Measurements from ENCODE around the gene FDX2. TPM values are rescaled to one million over a fixed set of nuclear protein-coding genes. Genes with fewer than 3 reads are reported as not detected.

The FDX2 gene
- total and polyA plus RNA-seq, 8 donors = 5.5 to 30.3 (median 10.0) TPM

DNA sequence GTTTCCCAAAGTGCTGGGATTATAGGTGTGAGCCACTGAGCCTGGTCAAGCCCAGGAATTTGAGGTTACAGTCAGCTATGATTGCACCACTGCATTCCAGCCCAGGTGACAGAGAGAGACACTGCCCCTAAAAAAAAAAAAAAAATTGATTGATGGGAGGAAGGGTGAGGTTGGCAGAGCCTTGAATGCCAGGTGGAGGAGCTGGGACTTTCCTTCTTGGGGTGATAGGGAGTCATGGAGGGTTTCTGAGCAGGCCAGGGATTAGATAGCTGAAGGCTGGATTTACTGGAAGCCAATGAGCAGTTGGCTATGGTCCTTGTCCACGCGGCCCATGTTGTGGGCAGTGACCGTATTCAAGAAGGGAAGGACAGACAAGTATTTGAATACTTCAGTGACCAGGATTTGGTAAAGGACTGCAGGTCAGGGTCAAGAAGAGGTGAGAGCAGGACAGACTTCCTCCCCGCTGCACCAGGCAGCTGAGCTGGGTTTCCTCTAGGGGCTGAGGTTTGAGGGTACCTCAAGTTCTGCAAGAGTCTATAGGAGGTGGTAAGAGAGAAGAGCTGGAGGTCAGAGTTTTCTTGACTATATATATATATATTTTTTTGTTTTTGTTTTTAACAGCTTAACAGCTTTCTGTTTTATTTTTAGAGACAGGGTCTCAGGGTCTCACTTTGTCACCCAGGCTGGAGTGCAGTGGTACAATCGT is 35.9 kb downstream of the FDX2 start:
- FAIRE-seq = no peak
- H3K36me3 ChIP-seq = no peaks in the 10 kb centered on the region
- H3K9me3 ChIP-seq = no peaks in the 10 kb centered on the region

DNA sequence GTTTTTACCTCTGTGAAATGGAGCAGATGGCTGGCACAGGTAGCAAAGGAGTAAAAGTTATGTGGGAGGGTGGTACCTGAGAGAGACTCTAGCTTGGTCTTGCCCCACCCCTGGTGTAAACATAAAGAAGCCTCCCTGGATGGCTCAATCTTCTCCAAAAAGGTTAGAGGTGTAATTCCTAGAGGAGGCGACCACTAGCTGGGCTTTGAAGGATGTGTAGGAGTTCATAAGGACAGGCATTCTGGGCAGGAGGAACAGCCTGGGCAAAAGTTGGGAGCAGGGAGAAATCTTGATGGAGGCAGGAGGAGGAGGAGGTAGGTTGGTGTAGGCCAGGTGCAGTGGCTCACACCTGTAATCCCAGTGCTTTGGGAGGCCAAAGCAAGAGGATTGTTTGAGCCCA is 36.9 kb downstream of the FDX2 start:
- Histone ChIP-seq H3K4me3 (no peak overlapping the region), H3K27me3 (no peaks in the 10 kb centered on the region), H3K4me1 (no peaks in the 10 kb centered on the region), H3K27ac (no peak overlapping the region), H3K36me3 (no peaks in the 10 kb centered on the region), H3K9me3 (no peaks in the 10 kb centered on the region)
- DNase-seq (no peak), FAIRE-seq (no peak), ATAC-seq (no peak)
- intact Hi-C loops (cut with DNase I) = loop anchor here in 1 of 3 donors (10.0 kb wide), 1 partner anchor 116 kb away; no protein-coding TSS in a partner anchor
- TF ChIP-seq, protein P1, sequence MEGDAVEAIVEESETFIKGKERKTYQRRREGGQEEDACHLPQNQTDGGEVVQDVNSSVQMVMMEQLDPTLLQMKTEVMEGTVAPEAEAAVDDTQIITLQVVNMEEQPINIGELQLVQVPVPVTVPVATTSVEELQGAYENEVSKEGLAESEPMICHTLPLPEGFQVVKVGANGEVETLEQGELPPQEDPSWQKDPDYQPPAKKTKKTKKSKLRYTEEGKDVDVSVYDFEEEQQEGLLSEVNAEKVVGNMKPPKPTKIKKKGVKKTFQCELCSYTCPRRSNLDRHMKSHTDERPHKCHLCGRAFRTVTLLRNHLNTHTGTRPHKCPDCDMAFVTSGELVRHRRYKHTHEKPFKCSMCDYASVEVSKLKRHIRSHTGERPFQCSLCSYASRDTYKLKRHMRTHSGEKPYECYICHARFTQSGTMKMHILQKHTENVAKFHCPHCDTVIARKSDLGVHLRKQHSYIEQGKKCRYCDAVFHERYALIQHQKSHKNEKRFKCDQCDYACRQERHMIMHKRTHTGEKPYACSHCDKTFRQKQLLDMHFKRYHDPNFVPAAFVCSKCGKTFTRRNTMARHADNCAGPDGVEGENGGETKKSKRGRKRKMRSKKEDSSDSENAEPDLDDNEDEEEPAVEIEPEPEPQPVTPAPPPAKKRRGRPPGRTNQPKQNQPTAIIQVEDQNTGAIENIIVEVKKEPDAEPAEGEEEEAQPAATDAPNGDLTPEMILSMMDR (IDR thresholded peaks at IDR 0.05) = no peak
- 71 to 88% methylated on average over 1 of the region's 1 CpG for WGBS, 2 donors

More for the DNA sequence above, 35.9 kb downstream of the FDX2 start:
- no peak overlapping the region for H3K4me3 ChIP-seq
- no peaks in the 10 kb centered on the region for H3K27me3 ChIP-seq
- intact Hi-C loops (cut with DNase I) = loop anchor here in 1 of 3 donors (10.0 kb wide), 1 partner anchor 115 kb away; no protein-coding TSS in a partner anchor
- ATAC-seq = no peak
- TF ChIP-seq, protein P1 (IDR thresholded peaks at IDR 0.05) = no peak
- no peaks in the 10 kb centered on the region for H3K4me1 ChIP-seq
- WGBS, 2 donors = 79 to 80% methylated on average over 5 of the region's 5 CpGs
- H3K27ac ChIP-seq = no peak overlapping the region
- no peak for DNase-seq

DNA sequence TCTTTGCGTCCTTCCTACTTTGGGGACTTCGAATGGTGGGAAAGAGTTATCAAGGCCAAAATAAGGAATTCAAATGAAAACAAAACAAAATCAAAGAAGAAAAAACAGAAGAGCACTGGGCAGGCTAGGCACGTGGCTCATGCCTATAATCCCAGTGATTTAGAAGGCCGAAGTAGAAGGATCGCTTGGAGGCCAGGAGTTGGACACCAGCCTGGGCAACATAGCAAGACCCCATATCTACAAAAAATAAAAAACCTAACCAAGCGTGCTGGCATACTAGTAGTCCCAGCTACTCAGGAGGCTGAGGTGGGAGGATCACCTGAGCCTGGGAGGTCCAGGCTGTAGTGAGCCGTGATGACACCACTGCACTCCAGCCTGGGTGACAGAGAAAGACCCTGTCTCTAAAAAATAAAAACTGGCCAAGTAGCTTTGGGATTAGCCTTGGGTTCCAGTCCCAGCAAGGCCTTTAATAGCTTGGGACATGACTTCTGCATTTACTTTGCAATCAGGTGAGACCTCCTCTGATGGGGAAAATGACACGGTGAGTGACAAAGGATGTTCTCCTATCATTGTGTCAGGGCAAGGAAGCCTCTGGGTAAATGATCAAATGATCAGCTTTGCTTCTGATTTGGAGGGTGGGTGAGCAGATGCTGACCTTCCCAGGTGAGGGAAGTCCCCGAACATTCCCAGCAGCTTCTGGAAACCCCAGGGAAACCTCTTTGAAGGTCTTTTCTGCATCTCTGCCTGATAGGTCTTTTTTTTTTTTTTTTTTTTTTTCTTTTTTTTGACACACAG is 37.8 kb downstream of the FDX2 start:
- FAIRE-seq = no peak
- H3K36me3 ChIP-seq = no peaks in the 10 kb centered on the region
- WGBS, 2 donors = 65 to 70% methylated on average over 9 of the region's 9 CpGs
- DNase-seq = no peak
- no peaks in the 10 kb centered on the region for H3K9me3 ChIP-seq
- ATAC-seq = no peak
- no peak overlapping the region for H3K27ac ChIP-seq
- H3K4me1 ChIP-seq = no peaks in the 10 kb centered on the region
- no peaks in the 10 kb centered on the region for H3K27me3 ChIP-seq
- intact Hi-C loops (cut with DNase I) = loop anchor here in 1 of 3 donors (10.0 kb wide), 1 partner anchor 117 kb away; no protein-coding TSS in a partner anchor
- no peak overlapping the region for H3K4me3 ChIP-seq
- TF ChIP-seq, protein P1 (IDR thresholded peaks at IDR 0.05) = no peak

DNA sequence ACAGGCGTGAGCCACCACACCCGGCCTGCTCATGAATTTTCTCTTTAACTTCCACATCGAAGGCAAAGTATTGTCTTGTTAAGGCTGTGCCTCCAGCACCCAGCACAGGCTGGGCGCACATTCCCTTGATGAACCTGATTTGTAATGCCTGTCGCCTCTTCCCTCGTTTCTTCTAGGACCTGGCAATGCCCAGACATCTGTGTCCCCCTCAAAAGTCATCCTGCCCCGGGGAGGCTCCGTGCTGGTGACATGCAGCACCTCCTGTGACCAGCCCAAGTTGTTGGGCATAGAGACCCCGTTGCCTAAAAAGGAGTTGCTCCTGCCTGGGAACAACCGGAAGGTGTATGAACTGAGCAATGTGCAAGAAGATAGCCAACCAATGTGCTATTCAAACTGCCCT is 41.2 kb downstream of the FDX2 start:
- TF ChIP-seq, protein P1 (IDR thresholded peaks at IDR 0.05) = no peak
- Histone ChIP-seq H3K4me3 (no peak overlapping the region), H3K27ac (no peak overlapping the region), H3K9me3 (no peaks in the 10 kb centered on the region), H3K27me3 (no peaks in the 10 kb centered on the region), H3K36me3 (no peaks in the 10 kb centered on the region), H3K4me1 (peaks cover 0 to 9% (median 6%) of the 10 kb centered on the region in 3 donors)
- intact Hi-C loops (cut with DNase I) = loop anchor here in 2 of 3 donors (5.0 to 10.0 kb wide), 2 partner anchors 113 to 120 kb away; no protein-coding TSS in a partner anchor
- DNase-seq (no peak), FAIRE-seq (no peak), ATAC-seq (no peak)
- 59 to 72% methylated on average over 10 of the region's 10 CpGs for WGBS, 2 donors
